HG02840 (cell line): ENCODE measurements around the gene MYO10.
"Not testable (repeated sequence)": the region's sequence is repeated elsewhere in the genome, so short reads cannot be mapped to it uniquely, and the experiment has no call there.

Experiments used
- ATAC-seq: cut with Tn5 transposase; IDR thresholded peaks from one replicate; pipeline ENCODE4 v1.9.1; 2021; ENCODE audit warnings: mild to moderate bottlenecking, moderate library complexity, moderate number of reproducible peaks; ENCODE audit not compliant: unreplicated experiment, low FRiP score

Gene MYO10

GRCh38 chr5:16936150-16936988, at the start of gene MYO10:
Gene MYO10 (minus strand): TSS chr5:16936288. CDS start chr5:16935808, 480 bp downstream.
- ATAC-seq, result no peak

GRCh38 chr5:16985304-16985703, 49.2 kb upstream of the MYO10 start:
- not testable (repeated sequence) for ATAC-seq

- no peak for ATAC-seq
These were observed 47.9 kb upstream of the MYO10 start for GRCh38 chr5:16983972-16984371.

- no peak for ATAC-seq
These were observed 47.0 kb upstream of the MYO10 start for GRCh38 chr5:16983022-16983639.

- no peak for ATAC-seq
These were observed 45.6 kb upstream of the MYO10 start for GRCh38 chr5:16981700-16982099.

- no peak for ATAC-seq
These were observed 44.9 kb upstream of the MYO10 start for GRCh38 chr5:16980983-16981382.

- ATAC-seq, result no peak
These were observed 42.2 kb upstream of the MYO10 start for GRCh38 chr5:16978296-16978695.

- peak; percentile 68 for ATAC-seq
These were observed 40.5 kb upstream of the MYO10 start for GRCh38 chr5:16976625-16977008.

- ATAC-seq, result peak; percentile 81
These were observed 40.0 kb upstream of the MYO10 start for GRCh38 chr5:16975950-16976624.

- ATAC-seq, result no peak
These were observed 38.9 kb upstream of the MYO10 start for GRCh38 chr5:16974981-16975380.

GRCh38 chr5:16970826-16971225, 34.7 kb upstream of the MYO10 start:
- no peak for ATAC-seq

- no peak for ATAC-seq
These were observed 34.2 kb upstream of the MYO10 start for GRCh38 chr5:16970260-16970659.

GRCh38 chr5:16965581-16965980, 29.5 kb upstream of the MYO10 start:
- no peak for ATAC-seq

GRCh38 chr5:16963821-16964220, 27.7 kb upstream of the MYO10 start:
- no peak for ATAC-seq

GRCh38 chr5:16961131-16961530, 25.0 kb upstream of the MYO10 start:
- ATAC-seq, result no peak

- ATAC-seq, result no peak
These were observed 21.5 kb upstream of the MYO10 start for GRCh38 chr5:16957304-16958196.

- no peak for ATAC-seq
These were observed 17.6 kb upstream of the MYO10 start for GRCh38 chr5:16953729-16954128.

- ATAC-seq, result no peak
These were observed 17.0 kb upstream of the MYO10 start for GRCh38 chr5:16952968-16953671.

- no peak for ATAC-seq
These were observed 10.6 kb upstream of the MYO10 start for GRCh38 chr5:16946725-16947124.
